GM18517 (cell line): ENCODE results near the gene THSD4.

Experiments
- ATAC-seq: cut with Tn5 transposase; IDR thresholded peaks from one replicate; pipeline ENCODE4 v1.9.1; 2021; ENCODE audit warnings: mild to moderate bottlenecking, moderate library complexity; ENCODE audit not compliant: unreplicated experiment

Gene THSD4

DNA sequence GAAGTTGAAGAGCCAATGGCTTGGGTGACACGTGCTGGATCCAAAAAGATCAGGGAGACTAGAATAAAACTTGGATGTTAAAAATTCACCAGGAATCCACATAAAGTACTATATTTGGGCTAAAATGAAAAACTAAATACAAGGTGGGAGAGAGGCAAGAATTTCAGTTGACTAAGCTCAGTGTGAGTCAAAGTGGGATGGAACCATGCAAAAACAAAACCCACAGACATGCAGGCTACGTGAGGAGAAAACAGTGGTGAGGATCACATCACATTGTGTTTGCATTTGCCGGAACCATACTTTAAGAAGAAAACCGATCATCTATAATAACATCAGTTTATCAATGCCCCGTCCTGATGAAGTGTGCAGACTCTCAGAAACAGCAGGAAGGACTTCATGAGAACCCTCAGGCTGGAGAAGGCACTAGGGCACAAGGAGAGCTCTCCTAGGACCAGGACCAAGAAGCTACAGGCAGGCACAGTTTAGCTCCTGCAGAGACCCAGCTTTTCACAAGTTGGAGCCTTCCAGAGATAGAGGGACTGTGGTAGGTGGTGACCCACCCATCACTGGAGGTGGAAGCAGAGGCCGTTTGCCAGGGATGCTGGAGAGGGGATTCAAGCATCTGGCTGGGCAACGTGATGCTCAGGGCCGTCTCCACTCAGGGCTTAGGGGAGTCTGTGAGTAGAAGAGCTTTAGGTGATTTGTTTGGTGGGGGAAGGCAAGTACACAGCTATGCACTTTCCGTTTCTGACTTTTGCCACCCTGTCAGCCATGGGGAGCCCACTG is 666.1 kb downstream of the THSD4 start:
- no peak for ATAC-seq

DNA sequence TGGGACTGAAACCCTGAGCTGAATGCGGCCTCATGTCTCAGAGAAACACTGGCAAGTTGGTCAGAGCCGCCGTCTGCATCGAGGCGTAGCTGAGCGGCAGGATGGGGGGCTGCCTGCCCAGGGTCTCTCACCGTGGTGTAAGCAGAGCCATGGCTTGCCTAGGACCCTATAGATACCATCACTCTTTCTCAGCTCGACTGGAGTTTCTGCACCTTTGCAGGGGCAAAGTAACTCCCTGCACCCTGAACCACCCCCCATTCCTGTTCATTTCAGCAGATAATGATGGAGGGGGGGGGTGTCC is 666.6 kb downstream of the THSD4 start:
- no peak for ATAC-seq

DNA sequence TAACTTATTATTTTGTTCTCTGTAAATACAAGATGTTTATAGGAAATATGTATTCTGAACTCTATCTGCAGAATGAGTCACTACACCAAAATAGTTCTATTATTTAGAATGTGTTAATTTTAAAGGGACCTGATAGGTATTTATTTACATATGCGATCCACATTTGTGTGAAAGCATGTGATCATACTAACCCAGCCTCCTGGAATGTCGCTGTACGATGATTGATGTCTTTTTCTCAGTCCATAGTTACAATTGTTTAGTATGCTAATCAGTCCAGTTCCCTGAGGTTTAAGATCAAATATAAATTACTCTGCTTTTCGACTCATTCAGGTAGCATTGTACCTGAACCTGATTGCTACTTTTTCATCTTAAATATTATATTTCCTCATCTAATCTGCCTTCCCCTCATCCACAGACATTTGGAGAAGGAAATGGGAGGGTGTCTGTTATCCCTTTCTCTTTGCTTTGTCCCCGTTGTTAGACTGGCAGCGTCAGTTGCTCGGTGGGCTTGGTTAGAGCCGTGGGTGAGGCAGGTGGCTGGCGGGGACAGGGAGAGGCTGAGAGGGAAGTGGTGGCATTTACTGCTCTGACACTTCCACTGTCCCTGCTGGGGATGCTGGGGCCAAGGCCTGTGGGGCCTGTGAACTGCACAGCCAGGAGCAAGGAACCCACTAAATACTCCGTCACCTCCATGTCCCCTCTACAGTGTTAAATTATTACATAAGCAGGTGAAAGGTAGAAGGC is 667.3 kb downstream of the THSD4 start:
- no peak for ATAC-seq

DNA sequence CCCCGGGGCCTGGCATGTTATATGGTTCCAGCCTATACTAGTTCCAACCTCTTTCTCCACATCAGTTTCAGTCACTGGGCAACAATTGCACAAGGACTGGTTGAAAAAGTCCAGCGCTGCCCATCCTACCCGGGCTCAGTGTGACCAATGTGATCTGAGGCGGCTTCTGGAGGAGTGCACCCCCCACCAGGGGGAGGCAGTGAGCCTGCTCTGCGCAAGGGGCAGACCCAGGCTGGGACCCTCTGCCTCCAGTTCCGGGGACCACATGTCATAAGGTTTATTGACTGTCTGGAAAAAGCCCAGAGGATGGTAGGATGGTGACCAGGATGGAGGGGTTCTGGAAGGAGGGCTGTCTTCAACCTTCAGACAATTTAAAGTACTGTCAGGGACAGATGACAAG is 669.4 kb downstream of the THSD4 start:
- ATAC-seq = no peak

DNA sequence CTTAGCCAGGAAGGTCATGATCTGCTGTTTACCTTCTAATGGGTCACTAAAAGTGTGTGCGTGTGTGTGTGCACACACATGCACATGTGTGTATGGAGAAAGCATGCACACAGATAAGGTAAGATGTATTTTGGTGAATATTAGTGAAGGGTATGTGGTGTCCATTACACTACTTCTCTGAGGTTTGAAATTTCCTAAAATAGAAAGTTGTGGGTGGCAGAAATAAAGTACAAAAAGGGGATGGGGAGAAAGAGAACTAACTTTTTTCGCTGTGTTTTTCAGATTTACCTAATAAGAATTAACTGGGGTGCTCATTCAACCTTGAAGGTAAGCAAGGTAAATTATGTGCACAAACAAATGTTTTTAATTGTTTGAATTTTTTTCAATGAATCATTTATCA is 670.7 kb downstream of the THSD4 start:
- ATAC-seq = no peak

DNA sequence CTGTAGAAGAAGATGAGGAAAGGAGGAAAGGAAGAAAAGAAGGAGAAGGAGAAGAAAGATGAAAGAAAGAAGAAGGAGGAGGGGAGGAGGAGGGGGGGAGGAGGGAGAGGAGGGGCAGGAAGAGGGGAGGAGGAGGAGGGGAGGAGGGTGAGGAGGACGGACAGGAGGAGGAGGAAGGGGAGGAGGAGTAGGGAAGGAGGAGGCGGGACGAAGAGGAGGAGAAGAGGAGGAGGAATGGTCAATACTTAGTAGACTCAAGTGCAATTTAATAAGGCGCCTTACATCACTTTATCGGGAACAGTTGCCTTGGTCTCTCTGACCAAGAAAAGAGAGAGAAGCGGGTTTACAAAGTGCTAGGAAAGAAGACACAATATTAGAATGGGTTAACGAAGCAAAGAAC is 671.4 kb downstream of the THSD4 start:
- no peak for ATAC-seq

DNA sequence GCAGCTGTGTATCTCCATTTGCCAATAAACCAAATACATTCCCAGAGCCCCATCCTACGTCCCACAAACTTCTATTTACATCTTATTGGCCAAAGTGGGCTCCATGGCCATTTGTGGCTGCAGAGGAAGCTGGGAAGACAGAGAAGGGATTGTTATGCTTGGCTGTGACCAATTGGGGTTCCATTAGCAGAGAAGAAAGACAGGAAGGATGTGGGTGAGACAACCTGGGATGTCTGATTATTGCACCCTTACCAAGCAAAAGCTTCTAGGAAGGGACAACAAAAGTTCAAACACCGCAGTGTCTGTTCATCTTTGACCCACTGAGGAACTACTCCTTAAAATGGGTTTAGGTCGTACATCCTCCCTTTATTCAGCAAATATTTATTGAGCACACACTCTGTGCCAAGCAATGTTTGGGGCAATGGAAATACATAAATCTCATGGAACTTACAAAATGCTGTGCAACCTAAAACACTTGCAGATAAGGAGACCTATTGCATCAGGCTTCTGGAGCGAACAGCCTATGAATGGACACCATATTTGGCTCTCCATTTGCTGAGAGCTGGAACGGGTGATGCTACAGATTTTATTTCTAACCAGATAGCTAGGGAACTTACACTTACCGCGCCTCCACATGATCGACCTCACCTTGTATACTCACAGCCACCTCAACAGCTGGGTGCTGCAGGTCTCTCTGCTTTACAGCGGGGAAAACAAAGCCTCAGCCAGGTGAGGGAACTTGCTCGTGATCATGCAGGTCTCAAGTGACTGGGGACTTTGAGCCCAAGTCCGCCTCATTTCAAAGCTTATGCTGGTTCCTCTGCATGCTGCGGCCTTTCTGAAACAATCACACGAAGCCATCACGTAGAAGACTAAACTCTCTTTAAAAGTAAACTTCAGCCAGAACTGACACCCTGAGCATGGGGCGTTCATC is 673.6 kb downstream of the THSD4 start:
- no peak for ATAC-seq

DNA sequence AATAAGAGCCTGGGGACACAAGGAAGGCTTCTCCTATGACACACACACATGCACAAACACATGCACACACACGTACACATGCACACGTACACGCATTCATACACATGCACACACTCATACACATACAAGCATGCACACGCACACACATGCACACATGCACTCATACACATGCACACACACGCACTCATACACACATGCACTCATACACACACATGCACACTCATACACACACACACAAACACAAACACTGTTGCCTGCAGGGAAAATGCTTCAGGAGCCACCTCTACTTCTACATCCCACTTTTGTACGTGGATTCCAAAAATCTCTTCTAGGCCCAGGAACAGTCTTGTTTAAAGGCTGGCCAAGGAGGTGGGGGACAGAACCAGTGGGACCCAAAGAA is 674.3 kb downstream of the THSD4 start:
- no peak for ATAC-seq

DNA sequence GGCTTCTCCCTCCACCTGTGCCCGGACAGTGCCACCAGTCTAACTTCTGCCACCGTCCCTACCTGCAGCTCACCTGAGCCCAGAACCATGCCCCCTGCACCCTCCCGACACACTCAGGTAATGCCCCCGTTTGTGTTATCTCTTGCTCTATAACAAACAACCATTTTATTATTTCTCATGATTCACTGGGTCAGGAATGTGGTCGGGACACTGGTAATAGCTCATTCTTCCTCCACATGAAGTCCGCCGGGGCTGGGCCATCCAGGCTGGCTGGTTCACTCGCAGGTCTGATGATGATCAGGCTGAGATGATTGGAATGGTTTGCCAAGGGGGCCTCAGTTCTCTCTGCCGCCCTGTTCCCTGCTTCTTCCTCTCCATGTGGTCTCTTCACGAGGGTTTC is 674.8 kb downstream of the THSD4 start:
- ATAC-seq = no peak

DNA sequence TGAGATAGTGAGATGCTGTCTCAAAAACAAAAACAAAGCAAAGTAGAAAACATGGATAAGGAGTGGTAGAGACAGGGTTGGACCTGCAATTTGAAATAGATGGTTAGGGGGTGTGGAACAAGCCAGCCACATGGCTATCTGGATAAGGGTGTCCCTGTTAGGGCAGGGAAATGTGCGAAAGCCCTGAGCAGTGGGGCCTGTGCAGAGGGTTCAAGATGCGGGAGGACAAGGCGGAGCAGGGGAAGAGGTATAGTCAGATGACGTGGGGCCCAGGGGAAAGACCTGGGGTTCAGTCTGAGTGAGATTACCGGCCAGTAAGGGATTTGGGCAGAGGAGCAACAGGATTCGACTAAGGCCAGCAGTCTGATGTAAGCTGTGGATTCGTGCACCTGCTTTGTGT is 676.7 kb downstream of the THSD4 start:
- ATAC-seq = no peak

DNA sequence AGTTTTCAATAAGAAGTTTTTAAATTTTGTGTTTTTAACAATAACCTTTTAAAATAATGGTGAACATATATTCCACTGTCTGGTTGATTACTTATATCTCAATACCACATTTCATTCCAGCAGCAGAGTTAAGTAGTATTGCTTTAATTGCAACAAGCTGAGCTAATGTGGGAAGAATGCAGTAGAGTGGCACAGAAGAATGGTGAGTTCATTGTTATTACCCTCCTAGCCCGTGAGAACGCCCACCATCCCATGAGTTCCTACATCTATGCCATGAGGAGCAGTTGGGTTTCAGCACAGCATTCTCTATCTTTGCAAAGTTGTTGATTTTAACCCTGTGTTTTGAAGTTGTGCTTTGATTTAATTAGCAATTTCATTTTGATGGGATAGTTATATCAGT is 677.2 kb downstream of the THSD4 start:
- no peak for ATAC-seq

DNA sequence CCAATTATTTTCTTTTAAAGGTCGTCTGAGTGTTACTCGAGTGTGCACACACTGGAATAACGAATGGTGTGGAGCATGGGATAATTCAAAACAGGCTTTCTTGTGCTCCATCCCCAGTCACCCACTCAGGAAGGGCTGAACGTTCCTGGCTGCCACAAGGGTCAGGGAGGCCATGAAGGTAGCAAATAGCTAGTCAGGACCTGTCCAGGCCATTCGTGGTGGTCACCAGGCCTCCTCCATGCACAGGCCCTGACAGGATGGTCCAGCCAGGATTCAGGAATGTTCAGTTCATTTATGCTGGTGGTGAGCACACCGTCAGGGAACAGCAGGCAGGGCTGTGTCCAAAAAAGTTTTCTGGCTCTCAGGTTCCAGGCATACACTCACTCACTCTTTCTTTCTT is 683.4 kb downstream of the THSD4 start:
- ATAC-seq = no peak

DNA sequence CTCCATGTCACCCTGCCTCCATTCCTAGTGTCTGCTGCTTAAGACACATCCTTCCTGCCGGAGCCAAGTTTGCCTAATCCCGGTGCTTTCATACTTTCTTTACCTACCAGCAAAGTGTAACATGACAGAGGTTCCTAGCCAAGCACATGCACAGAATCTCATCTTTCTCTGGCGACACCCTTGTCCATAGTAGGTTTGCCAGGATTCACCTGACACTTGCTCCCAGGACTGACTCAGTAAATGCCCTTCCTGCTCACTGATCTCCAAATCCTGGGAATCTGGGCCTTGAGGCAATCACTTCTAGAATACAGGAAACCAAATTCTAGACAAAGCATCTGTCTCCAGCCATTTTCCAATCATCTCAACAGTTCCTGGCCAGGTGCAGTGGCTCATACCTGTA is 684.9 kb downstream of the THSD4 start:
- no peak for ATAC-seq

DNA sequence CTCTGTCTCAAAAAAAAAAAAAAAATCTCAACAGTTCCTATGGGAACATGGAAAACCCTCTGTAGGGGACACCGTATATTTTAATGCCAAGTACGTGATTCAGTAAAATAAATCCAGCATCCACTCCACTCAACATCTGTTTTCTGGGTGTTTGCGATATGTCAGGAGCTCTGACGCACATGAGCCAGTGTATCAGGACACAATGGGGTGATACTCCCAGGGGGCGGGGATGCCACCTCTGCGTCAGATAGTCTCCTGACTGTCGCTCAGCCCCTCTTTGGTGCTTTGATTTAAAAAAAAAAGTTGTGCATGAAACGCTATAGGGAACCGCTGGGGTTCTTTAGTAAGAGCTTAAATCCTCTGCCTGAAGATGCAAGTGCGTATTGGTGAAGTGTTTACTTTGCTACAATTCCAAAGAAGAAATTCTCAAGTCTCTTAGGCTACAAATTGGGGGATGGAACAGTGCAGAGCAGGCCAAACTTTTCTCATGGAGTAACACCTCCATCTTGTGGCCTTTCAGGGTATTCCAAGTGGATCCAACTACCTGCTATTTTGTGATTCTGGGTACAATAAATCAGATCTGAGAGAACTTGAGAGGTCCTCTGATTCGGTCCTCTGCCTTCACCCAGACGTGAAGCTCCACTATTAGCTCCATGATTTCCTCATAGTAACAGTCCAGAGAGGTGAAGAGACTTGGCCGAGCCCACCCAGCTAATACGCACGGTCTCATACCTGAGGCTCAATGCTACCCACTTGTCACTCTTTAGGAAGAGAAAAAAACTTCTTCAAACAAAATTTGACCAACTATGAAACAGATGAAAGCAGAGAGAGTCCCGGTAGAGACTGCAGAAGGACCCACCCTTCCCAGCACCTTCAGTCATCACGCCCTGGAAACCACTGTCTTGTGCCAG is 685.8 kb downstream of the THSD4 start:
- no peak for ATAC-seq

DNA sequence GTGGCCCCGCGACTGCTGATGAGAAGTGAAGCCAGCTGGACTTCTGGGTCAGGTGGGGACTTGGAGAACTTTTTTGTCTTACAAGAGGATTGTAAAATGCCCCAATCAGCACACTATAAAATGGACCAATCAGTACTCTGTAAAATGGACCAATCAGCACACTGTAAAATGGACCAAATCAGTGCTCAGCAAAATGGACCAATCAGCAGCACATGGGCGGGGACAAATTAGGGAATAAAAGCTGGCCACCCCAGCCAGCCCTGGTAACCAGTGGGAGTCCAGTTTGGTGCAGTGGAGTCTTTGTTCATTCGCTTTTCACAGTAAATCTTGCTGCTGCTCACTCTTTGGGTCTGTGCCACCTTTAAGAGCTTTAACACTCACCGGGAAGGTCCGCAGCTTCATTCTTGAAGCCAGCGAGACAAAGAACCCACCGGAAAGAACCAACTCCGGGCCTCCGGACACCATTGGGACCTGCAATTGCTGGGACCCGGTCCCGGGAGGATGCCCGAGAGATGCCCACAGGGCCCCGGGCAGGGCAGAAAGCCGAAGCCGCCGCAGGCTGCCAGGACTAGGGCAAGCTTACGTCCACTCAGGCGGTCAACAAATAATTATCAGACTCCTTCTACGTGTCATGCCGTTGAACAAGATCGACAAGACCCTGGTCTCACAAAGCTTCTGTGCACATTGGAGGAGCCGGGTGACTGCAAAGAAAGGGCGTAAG is 686.8 kb downstream of the THSD4 start:
- ATAC-seq = no peak

DNA sequence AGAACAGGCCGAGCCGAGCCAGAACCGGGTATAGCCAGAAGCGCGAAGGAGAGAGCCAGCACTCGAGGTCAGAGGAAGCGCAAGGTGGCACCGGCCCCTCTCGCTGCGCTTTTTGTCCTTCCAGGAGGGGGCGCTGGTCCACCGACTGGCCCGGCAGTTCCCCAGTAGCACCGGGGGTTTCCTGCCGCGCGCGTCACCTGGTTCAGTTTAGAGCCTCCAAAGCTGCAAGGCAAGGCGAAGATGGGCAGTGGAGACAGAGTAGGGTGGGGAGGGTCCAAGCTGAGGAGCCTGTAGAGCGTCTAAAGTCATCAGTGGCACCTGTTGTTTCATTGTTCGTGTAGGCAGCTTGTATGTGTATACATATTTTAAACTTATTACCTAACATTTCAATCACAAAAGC is 687.5 kb downstream of the THSD4 start:
- ATAC-seq = no peak

DNA sequence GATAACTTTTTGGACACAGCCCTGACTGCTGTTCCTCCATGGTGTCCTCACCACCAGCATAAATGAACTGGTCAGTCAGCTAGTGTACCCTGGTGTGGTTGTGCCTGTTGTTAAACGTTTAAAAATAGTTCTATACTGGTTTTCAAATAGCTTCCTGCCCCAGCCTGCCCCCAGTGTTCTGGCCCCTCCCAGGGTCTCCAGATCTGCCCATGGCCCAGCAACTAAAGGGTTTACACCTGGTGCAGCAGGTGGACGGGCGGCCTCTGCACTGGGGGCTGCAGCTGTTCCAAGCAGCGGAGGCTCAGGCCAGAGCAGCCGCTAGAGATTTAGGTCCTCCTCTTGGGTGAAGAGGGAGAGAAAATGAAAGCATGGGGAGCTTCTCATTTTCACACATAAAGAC is 689.0 kb downstream of the THSD4 start:
- no peak for ATAC-seq

DNA sequence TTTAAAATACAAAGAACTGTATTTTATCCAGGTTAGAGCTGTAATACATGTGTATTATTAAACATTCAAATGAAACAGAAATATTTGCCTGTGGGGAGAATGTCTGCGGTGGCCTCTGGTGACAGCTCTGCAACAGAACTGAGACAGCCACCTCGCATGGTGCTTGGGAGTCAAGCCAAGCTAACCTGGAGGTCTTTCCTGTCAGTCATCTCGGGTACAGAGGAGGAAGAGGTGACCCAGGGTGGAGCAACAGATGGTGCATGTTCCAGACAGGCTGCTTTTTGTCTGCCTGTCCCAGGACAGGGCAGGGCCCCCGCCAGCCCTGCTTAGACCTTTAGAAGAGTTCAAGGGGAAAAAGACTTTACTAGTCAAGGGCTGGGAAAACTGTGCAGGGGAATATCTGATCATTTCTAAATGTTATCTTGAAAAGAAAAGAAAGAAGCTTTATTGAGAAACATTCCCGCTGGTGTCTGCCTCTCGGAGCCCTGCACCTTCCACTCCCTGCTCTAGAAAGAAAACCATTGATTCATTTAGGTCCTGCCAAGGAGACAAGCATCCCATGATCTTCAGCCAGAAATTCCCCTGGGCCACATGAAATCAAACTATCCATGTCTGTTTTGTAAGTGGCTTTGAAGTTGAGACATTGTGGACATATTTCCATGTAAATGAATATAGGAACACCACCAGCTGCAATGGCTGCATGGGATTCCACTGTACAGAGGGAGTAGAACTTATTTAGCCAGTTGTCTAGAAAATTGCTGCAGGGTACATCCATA is 689.6 kb downstream of the THSD4 start:
- ATAC-seq = no peak

DNA sequence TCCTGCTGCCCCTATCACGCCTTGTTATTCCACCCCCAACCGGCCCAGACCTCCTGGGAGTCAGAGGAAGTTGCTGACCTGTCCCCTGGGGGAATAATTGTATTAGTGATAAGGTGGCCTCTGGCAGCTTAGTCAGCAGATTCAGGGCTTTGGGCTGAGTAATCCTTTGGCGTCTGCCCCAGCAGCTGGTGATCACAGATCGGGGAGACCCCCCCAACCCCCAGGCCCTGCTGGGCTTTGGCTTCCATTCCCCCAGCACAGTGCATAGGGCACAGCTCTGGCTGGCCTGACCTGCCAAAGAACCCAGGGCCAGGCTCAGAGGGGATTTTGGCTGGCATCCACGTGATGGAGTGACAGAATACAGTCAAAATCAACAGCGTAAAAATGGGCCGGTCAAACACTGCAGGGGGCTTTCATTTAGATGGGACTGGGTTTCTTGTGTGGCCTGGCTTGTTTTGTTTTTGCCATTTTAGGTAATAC is 691.2 kb downstream of the THSD4 start:
- no peak for ATAC-seq
